GM12878 (cell line): ENCODE data around the gene LDLRAD4.

Source experiments
- CEBPB ChIP-seq, 2 experiments: fragments of 150-350 bp in 1 of 2; IDR thresholded peaks; 2 replicates each; pipeline ENCODE4 v1.6.1; 2012 to 2014; ENCODE audit warnings: low read depth in 2 of 2, low read length in 2 of 2, borderline replicate concordance in 1 of 2, inconsistent platforms in 1 of 2
- EGR1 ChIP-seq, 2 experiments: IDR thresholded peaks; 1 replicate in 1 of 2; 2 replicates in 1 of 2; pipeline ENCODE4 v1.6.1; 2011 to 2012; ENCODE audit warnings: low read depth in 2 of 2, low read length in 2 of 2, borderline replicate concordance in 1 of 2, mild to moderate bottlenecking in 1 of 2, moderate library complexity in 1 of 2
- EP300 ChIP-seq, 2 experiments: fragments of 150-350 bp in 1 of 2; IDR thresholded peaks; 2 replicates each; pipeline ENCODE4 v1.6.1; 2011 to 2012; ENCODE audit warnings: low read depth in 2 of 2, low read length in 2 of 2, borderline replicate concordance in 1 of 2, improper control_type of control experiment in 1 of 2, inconsistent platforms in 1 of 2; ENCODE audit not compliant: control insufficient read depth in 1 of 2
- MYB ChIP-seq: fragments of 150-350 bp; IDR thresholded peaks from 2 replicates; pipeline ENCODE4 v1.6.1; 2014; ENCODE audit warnings: mild to moderate bottlenecking, low read depth, low read length, borderline replicate concordance
- POLR2A ChIP-seq: IDR thresholded peaks from 2 replicates; pipeline ENCODE4 v1.6.1; 2011; ENCODE audit warnings: low read depth, mild to moderate bottlenecking, low read length
- RFX5 ChIP-seq: IDR thresholded peaks from 2 replicates; pipeline ENCODE4 v1.6.1; 2011; ENCODE audit warnings: low read depth, low read length, improper control_type of control experiment
- STAT1 ChIP-seq: fragments of 450-650 bp; conservative IDR thresholded peaks from 2 replicates; pipeline ENCODE4 v1.6.1; 2014; ENCODE audit warnings: antibody characterized with exemption, mild to moderate bottlenecking
- TF ChIP-seq, protein P1 (sequence below): IDR thresholded peaks from 2 replicates; pipeline ENCODE4 v1.6.1; 2011; ENCODE audit warnings: borderline replicate concordance, low read depth, mild to moderate bottlenecking, moderate library complexity, mixed read lengths, low read length; ENCODE audit not compliant: insufficient read depth; ENCODE audit errors: extremely low read length

DNA sequence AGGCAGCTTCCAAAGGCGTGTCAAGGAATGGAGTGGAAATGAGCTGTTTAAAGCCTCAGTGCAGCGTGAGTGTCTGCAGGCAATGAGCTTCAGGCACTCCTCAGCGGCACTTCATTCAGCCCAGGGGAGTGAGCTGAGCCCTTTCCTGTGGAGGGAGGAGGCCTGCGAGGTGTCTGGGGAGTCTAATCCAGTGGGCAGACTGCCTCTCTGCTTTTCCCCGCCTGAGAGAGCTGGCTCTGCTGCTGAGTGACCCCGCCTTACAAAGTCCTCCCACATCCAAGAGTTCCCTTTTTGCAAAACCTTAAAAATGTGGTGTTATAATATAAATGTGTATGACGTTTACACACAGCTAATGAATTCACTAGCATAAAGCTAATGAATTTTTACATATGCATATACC, 7.0 kb upstream of the LDLRAD4 start:
- TF ChIP-seq MYB (no peak), STAT1 (no peak), CEBPB (IDR thresholded peaks at IDR 0.05; ENCODE audit: borderline replicate concordance in 1 of 2, low read depth in 2 of 2, low read length in 2 of 2) (no peak), RFX5 (no peak), POLR2A (no peak), EP300 (IDR thresholded peaks at IDR 0.05; ENCODE audit: borderline replicate concordance in 1 of 2, control insufficient read depth in 1 of 2, low read depth in 2 of 2, low read length in 2 of 2) (no peak), EGR1 (IDR thresholded peaks at IDR 0.05; ENCODE audit: borderline replicate concordance in 1 of 2, low read depth in 2 of 2, low read length in 2 of 2) (no peak)
- TF ChIP-seq, protein P1, sequence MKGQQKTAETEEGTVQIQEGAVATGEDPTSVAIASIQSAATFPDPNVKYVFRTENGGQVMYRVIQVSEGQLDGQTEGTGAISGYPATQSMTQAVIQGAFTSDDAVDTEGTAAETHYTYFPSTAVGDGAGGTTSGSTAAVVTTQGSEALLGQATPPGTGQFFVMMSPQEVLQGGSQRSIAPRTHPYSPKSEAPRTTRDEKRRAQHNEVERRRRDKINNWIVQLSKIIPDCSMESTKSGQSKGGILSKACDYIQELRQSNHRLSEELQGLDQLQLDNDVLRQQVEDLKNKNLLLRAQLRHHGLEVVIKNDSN = no peak
